HG02759 (cell line): ENCODE data around the gene DUSP22.
"Not testable (repeated sequence)": the region's sequence is repeated elsewhere in the genome, so short reads cannot be mapped to it uniquely, and the experiment has no call there.

Experiments used
- ATAC-seq: cut with Tn5 transposase; IDR thresholded peaks from one replicate; pipeline ENCODE4 v1.9.1; 2021; ENCODE audit warnings: mild to moderate bottlenecking, moderate library complexity; ENCODE audit not compliant: unreplicated experiment

The DUSP22 gene

GRCh38 chr6:291697-292505 lies at the start of gene DUSP22:
TSS of gene DUSP22 (plus strand) at chr6:292487. CDS start at chr6:292540, 53 bp downstream.
- ATAC-seq, result peak; percentile 49

DNA sequence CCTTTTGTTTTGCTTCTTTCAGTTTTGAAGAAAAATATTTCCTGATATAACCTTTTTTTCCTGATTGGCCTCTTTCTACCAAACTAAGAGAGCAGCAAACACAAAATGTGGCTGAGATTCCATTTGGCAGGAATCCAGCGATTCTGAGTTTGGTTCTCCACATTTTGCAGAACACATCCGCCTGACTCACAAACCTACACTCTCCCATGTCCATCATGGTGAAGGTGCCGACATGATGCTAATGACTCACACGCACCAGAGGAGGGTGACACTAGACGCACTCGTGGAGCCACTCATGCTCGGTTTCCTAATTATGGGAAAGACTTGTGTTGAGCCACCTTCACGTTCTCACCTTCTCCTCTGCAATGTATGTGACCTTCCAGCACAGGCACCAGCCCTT lies 45.9 kb upstream of the DUSP22 start:
- ATAC-seq, result no peak

- no peak for ATAC-seq
These were observed 44.9 kb upstream of the DUSP22 start for GRCh38 chr6:247351-247750.

GRCh38 chr6:248046-248445 lies 44.2 kb upstream of the DUSP22 start:
- ATAC-seq, result not testable (repeated sequence)

DNA sequence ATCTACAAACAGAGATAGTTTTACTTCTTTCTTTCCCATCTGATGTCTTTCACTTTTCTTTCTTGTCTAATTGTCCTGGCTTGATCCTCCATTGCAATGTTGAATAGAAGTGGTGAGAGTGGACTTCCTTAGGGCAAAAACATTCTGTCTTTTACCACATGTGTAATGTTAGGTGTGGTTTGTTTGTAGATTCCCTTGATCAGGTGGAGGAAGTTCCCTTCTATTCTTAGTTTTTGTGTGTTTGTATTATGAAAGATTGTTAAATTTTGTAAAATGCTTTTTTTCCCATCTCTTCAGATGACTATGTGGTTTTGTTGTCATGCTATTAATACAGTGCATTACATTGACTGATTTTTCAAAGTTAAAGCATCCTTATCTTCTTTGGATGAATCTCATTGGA lies 41.6 kb upstream of the DUSP22 start:
- no peak for ATAC-seq

DNA sequence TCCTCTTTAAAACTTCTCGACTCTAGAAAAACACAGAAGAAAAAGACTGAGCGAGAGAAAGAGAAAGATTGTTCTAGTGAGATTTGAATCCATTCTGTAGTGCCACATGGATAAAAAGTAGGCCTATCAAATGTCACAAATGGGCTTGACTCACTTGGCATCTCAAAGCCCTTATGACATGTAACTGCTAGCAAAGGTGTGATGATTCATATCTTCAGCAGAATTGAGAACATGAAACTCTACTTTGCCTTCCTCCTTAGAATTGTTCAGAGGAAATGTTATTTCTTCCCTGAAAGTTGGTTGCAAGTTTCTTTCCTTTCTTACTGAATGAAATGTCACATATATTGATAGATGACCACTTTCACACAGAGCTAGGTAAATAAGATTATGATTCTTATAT lies 40.4 kb upstream of the DUSP22 start:
- no peak for ATAC-seq

GRCh38 chr6:252775-253535 lies 39.3 kb upstream of the DUSP22 start:
- no peak for ATAC-seq

- ATAC-seq, result no peak
These were observed 38.3 kb upstream of the DUSP22 start for GRCh38 chr6:254016-254415.

DNA sequence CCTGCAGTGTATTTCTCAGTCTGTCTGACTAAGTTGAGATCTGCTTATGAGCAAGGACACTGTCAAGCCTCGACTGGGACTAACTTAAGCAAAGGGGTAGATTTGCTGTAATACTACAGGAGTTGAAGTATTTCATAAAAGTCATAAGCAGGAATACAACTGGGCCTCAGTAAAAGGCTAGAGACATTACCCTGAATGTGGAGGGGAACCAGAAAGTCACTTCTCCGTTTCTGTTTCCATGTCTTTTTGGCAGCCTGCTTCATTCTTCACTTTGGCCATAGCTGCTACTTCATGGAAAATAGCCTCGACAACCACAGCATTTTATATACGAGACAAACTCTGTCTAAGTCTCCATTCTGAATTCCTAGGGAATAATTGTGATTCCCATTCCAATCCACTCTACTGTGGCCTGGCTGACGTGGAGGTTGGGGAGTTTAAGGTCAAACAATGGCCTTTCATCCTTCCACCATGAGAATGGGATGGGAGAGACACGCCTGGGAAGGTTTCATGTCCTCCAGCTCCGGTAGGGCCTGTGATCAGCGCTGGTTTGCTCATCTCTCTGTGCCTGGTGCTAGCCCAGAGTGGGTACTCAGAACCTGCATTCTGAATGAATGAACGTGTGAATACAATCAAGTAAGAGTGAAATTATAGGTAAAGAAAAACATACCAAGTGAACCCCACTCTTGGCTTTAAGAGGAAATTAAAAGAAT lies 37.1 kb upstream of the DUSP22 start:
- no peak for ATAC-seq

DNA sequence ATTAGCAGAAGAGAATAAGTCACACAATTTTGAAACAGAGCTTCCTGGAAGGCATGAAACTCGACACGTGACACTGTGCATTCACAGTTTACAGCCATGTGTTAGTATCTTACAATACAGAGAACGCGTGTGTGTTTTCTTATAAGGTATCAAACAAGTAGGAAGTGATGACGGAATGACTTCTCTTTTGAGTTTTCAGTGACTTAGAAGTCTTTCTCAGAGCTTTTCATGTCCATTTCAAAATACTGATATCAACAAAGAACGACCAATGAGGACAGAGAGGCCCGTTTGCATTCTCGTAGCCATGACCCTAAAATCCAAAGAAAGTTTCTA lies 36.6 kb upstream of the DUSP22 start:
- ATAC-seq, result no peak

GRCh38 chr6:256169-256568 lies 36.1 kb upstream of the DUSP22 start:
- ATAC-seq, result no peak

DNA sequence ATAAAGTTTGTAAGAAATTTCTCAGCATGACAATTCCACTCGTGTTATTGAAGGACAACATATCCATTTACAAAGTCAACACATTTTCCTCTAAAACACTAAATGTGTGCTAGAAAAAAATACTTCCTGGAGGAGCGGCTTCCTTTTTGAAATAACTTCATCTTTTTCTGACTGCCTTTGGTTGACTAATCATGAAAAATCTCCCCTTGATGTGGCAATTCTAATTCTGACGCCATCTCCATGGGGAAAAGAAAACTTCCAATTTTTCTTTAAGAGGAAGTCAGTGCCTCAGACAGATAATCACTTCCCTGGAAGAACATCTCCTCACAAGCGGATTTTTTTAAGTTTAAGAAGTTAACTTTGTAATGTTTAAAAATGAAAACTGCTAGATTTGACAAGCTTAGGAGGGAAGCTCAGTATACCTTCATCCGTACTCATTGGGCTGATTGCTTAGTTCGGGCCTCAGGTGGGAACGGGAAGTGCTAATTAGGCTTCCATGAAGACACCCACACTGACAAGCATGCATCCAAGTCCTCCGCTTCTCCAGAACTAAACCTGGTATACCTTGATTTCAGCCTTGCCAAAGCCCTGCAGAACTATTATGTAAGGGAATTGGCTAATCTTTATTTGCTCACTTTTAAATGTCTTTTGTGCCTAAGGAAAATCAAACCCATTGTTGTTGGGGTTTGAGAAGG lies 35.1 kb upstream of the DUSP22 start:
- ATAC-seq, result no peak

DNA sequence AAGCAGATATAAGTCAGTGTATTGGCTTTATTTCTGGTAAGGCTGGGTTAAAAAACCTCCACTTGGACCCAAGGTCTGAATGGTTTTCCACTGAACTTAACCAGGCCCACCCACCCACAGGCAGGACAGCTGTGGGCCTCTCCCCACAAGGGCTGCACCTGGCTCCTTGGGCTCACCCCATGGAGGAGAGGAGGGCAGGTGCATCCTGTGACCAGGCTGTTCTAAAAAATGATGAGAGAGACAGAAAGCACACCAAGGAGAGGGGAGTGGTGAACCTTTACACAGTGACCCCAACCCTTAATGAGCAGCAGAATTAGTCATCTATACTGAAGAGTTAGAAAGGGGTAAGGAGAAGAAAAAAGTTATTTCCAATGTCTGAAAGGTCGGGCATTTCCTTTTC lies 34.5 kb upstream of the DUSP22 start:
- no peak for ATAC-seq

GRCh38 chr6:259316-259715 lies 33.0 kb upstream of the DUSP22 start:
- ATAC-seq, result no peak

DNA sequence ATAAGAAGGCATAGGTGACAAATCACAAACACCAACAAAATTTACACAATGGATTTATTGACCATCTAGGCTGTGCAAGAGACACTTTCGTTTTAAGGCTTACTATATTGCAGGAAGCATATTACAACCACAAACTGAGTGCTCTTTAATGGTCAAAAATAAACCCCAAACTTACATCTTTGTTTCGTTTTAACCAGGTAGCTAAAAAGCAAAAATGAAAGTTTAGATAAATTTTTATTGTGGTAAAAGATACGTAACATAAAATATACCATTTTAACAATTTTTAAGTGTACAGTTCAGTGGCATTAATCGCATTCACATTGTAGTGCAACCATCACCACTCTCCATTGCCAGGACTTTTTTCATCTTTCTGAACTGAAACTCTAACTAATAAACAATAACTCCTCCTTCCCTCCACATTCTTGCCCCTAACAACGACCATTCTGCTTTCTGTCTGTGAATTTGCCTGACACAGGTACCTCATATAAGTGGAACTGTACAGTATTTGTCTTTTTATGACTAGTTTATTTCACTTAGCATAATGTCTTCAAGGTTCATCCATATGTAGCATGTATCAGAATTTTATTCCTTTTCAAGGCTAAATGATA lies 32.3 kb upstream of the DUSP22 start:
- ATAC-seq, result peak; percentile 70

DNA sequence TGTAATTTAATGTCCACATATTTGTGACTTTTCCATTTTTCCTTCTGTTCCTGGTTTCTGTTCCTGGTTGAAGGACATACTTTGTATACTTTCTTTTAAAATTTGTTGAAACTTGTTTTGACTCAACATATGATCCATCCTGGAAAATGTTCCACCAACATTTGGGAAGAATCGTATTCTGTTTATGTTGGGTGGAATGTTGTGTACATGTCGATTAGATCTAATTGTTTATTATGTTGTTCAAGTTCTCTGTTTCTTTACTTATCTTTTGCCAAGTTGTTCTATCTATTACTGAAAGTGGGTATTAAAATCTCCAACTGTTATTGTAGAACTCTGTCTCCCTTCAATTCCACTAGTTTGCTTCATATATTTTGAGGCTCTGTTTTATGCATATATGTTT lies 27.7 kb upstream of the DUSP22 start:
- ATAC-seq, result no peak

DNA sequence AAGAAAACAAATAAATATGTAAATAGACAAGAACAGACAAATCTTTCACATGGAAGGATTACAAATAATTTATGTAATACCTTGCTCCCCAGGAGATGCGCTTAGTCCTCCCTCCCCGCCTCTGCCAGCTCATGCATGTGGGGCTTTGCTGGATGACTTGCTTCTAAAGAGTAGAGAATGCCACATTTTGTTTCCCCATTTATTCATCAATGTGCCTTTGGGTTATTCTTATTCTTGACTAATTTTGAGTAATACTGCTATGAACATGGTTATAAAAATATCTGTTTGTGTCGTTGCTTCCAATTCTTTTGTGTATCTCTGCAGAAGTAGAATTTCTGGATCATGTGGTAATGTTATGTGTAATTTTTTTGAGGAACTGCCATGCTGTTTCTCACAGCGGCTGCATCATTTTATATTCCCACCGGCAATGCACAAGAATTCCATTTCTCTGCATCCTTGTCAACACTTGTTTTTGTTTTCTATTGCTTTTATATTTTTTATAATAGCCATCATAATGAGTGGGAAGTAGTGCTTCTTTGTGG lies 23.8 kb upstream of the DUSP22 start:
- no peak for ATAC-seq

- no peak for ATAC-seq
These were observed 18.7 kb upstream of the DUSP22 start for GRCh38 chr6:273551-274058.

- ATAC-seq, result no peak
These were observed 14.5 kb upstream of the DUSP22 start for GRCh38 chr6:277746-278145.

GRCh38 chr6:278494-278893 lies 13.8 kb upstream of the DUSP22 start:
- no peak for ATAC-seq
